Suppressor macrophage treated with lipopolysaccharide for 1 hour (primary cell): ENCODE results near the gene KNTC1.
"Not testable (repeated sequence)": the region's sequence is repeated elsewhere in the genome, so short reads cannot be mapped to it uniquely, and the experiment has no call there.

Experiments used
- DNase-seq, 3 donors: peaks; one replicate each; pipeline ENCODE4 v3.0.0-alpha.2; 2020 to 2022

KNTC1 gene

GRCh38 chr12:122506393-122506938 is 20.6 kb upstream of the KNTC1 start:
- DNase-seq, result no peak

- DNase-seq, result no peak
Observed at GRCh38 chr12:122508163-122508562, 18.9 kb upstream of the KNTC1 start.

GRCh38 chr12:122513028-122513427 is 14.0 kb upstream of the KNTC1 start:
- DNase-seq, result not testable (repeated sequence)

GRCh38 chr12:122513660-122514059 is 13.4 kb upstream of the KNTC1 start:
- DNase-seq, result no peak

- no peak for DNase-seq
Observed at GRCh38 chr12:122515275-122515674, 11.8 kb upstream of the KNTC1 start.

GRCh38 chr12:122516544-122517361 is 10.3 kb upstream of the KNTC1 start:
- no peak for DNase-seq

GRCh38 chr12:122517877-122518276 is 9.2 kb upstream of the KNTC1 start:
- DNase-seq, result no peak

GRCh38 chr12:122518908-122519307 is 8.1 kb upstream of the KNTC1 start:
- DNase-seq, result no peak

GRCh38 chr12:122519418-122519817 is 7.6 kb upstream of the KNTC1 start:
- DNase-seq, result no peak

- DNase-seq, result no peak
Observed at GRCh38 chr12:122520676-122521075, 6.4 kb upstream of the KNTC1 start.

GRCh38 chr12:122523280-122523679 is 3.8 kb upstream of the KNTC1 start:
- peak in 1 of 3 donors; percentile 12 for DNase-seq

- no peak for DNase-seq
Observed at GRCh38 chr12:122523846-122524718, 3.0 kb upstream of the KNTC1 start.

- peak; percentile 46 to 57 (median 46) for DNase-seq
Observed at GRCh38 chr12:122527478-122527944, 462 bp downstream of the KNTC1 start.

- no peak for DNase-seq
Observed at GRCh38 chr12:122528582-122528981, 1.5 kb downstream of the KNTC1 start.

- DNase-seq, result no peak
Observed at GRCh38 chr12:122528992-122529391, 1.9 kb downstream of the KNTC1 start.

- DNase-seq, result no peak
Observed at GRCh38 chr12:122533856-122534255, 6.8 kb downstream of the KNTC1 start.

GRCh38 chr12:122537021-122537420 is 10.0 kb downstream of the KNTC1 start:
- DNase-seq, result no peak

GRCh38 chr12:122538496-122538895 is 11.4 kb downstream of the KNTC1 start:
- no peak for DNase-seq

GRCh38 chr12:122544537-122544936 is 17.5 kb downstream of the KNTC1 start:
- DNase-seq, result no peak

GRCh38 chr12:122545855-122546254 is 18.8 kb downstream of the KNTC1 start:
- DNase-seq, result no peak

GRCh38 chr12:122547330-122547729 is 20.3 kb downstream of the KNTC1 start:
- DNase-seq, result no peak

GRCh38 chr12:122558745-122559641 is 31.9 kb downstream of the KNTC1 start:
- DNase-seq, result no peak
